ENCODE measurements around the gene BCL2L15. TPM values are rescaled to one million over a fixed set of nuclear protein-coding genes. Genes with fewer than 3 reads are reported as not detected.

The BCL2L15 gene
- total RNA-seq, 1 experiment from 2014 or later, result 2.3 TPM

- intact Hi-C loops (cut with micrococcal nuclease), result no loop called here
- ChIA-PET POLR2A (interaction anchor here (1.0 to 1.5 kb wide), 3 partner anchors 10 to 123 kb away, joined by 3 to 4 read pairs (median 3); partner anchors contain the start of gene RSBN1), CTCF (interaction anchor here (0.6 kb wide), 1 partner anchor 744 kb away, joined by 3 read pairs; no protein-coding TSS in a partner anchor)
- Mint-ChIP-seq H3K9me3 (ENCODE audit: unreplicated experiment) (no peaks in the 10 kb centered on the region), H3K4me3 (ENCODE audit: unreplicated experiment) (no peak overlapping the region), H3K4me1 (ENCODE audit: insufficient read depth, unreplicated experiment) (peaks cover 50% of the 10 kb centered on the region), H3K36me3 (ENCODE audit: insufficient read depth, unreplicated experiment) (peaks cover 10% of the 10 kb centered on the region), H3K27me3 (ENCODE audit: insufficient read depth, unreplicated experiment) (no peaks in the 10 kb centered on the region), H3K27ac (ENCODE audit: low read depth, unreplicated experiment) (no peak overlapping the region)
- no peak for DNase-seq (ENCODE audit: unreplicated experiment)
- no TSS peak for BruUV-seq (replicated peaks)
- no peak for TF ChIP-seq CTCF (IDR thresholded peaks at IDR 0.05; ENCODE audit: unreplicated experiment)
These were observed 47.8 kb upstream of the BCL2L15 start for GRCh38 chr1:113935176-113935575.

GRCh38 chr1:113934511-113935055 is 47.2 kb upstream of the BCL2L15 start:
- no peaks in the 10 kb centered on the region for H3K27me3 Mint-ChIP-seq (ENCODE audit: insufficient read depth, unreplicated experiment)
- H3K9me3 Mint-ChIP-seq (ENCODE audit: unreplicated experiment), result no peaks in the 10 kb centered on the region
- no peak overlapping the region for H3K4me3 Mint-ChIP-seq (ENCODE audit: unreplicated experiment)
- intact Hi-C loops (cut with micrococcal nuclease), result no loop called here
- H3K4me1 Mint-ChIP-seq (ENCODE audit: insufficient read depth, unreplicated experiment), result peaks cover 50% of the 10 kb centered on the region
- peaks cover 9% of the 10 kb centered on the region for H3K36me3 Mint-ChIP-seq (ENCODE audit: insufficient read depth, unreplicated experiment)
- DNase-seq (ENCODE audit: unreplicated experiment), result no peak
- no peak for TF ChIP-seq CTCF (IDR thresholded peaks at IDR 0.05; ENCODE audit: unreplicated experiment)
- POLR2A ChIA-PET, result interaction anchor here (1.3 to 1.7 kb wide), 3 partner anchors 10 to 123 kb away, joined by 3 to 4 read pairs (median 4); no protein-coding TSS in a partner anchor
- no peak overlapping the region for H3K27ac Mint-ChIP-seq (ENCODE audit: low read depth, unreplicated experiment)
- CTCF ChIA-PET, result interaction anchor here (0.6 to 0.9 kb wide), 2 partner anchors 19 to 889 kb away, joined by 3 read pairs; no protein-coding TSS in a partner anchor
- no TSS peak for BruUV-seq (replicated peaks)

GRCh38 chr1:113934006-113934405 is 46.6 kb upstream of the BCL2L15 start:
- Mint-ChIP-seq H3K9me3 (ENCODE audit: unreplicated experiment) (no peaks in the 10 kb centered on the region), H3K4me1 (ENCODE audit: insufficient read depth, unreplicated experiment) (peaks cover 50% of the 10 kb centered on the region), H3K27ac (ENCODE audit: low read depth, unreplicated experiment) (peak overlapping the region; percentile 88), H3K36me3 (ENCODE audit: insufficient read depth, unreplicated experiment) (peaks cover 9% of the 10 kb centered on the region), H3K4me3 (ENCODE audit: unreplicated experiment) (no peak overlapping the region), H3K27me3 (ENCODE audit: insufficient read depth, unreplicated experiment) (no peaks in the 10 kb centered on the region)
- TF ChIP-seq CTCF (IDR thresholded peaks at IDR 0.05; ENCODE audit: unreplicated experiment), result no peak
- POLR2A ChIA-PET, result interaction anchor here (1.3 to 1.7 kb wide), 2 partner anchors 11 to 123 kb away, joined by 4 read pairs; no protein-coding TSS in a partner anchor
- no TSS peak for BruUV-seq (replicated peaks)
- no peak for DNase-seq (ENCODE audit: unreplicated experiment)
- CTCF ChIA-PET, result interaction anchor here (0.9 kb wide), 1 partner anchor 19 kb away, joined by 3 read pairs; no protein-coding TSS in a partner anchor
- intact Hi-C loops (cut with micrococcal nuclease), result no loop called here

GRCh38 chr1:113931451-113931851 is 44.1 kb upstream of the BCL2L15 start:
- no peaks in the 10 kb centered on the region for H3K9me3 Mint-ChIP-seq (ENCODE audit: unreplicated experiment)
- H3K27ac Mint-ChIP-seq (ENCODE audit: low read depth, unreplicated experiment), result peak overlapping the region; percentile 97
- ChIA-PET CTCF (interaction anchor here (0.6 to 5.3 kb wide), 13 partner anchors 11 to 480 kb away, joined by 3 to 48 read pairs (median 4); partner anchors contain the start of genes AP4B1 and DCLRE1B), POLR2A (interaction anchor here (0.6 to 9.2 kb wide), 12 partner anchors 11 to 826 kb away, joined by 3 to 228 read pairs (median 4); partner anchors contain the start of genes AP4B1, DCLRE1B, PHTF1 and RSBN1)
- DNase-seq (ENCODE audit: unreplicated experiment), result peak; percentile 38
- H3K4me1 Mint-ChIP-seq (ENCODE audit: insufficient read depth, unreplicated experiment), result peaks cover 48% of the 10 kb centered on the region
- BruUV-seq (replicated peaks), result no TSS peak
- H3K27me3 Mint-ChIP-seq (ENCODE audit: insufficient read depth, unreplicated experiment), result no peaks in the 10 kb centered on the region
- intact Hi-C loops (cut with micrococcal nuclease), result no loop called here
- TF ChIP-seq CTCF (IDR thresholded peaks at IDR 0.05; ENCODE audit: unreplicated experiment), result no peak
- H3K4me3 Mint-ChIP-seq (ENCODE audit: unreplicated experiment), result peak overlapping the region; percentile 95
- peaks cover 9% of the 10 kb centered on the region for H3K36me3 Mint-ChIP-seq (ENCODE audit: insufficient read depth, unreplicated experiment)
